Transverse colon (tissue), 4 donors: Measurements from ENCODE around the gene BMP2K. TPM values are rescaled to one million over a fixed set of nuclear protein-coding genes. Genes with fewer than 3 reads are reported as not detected.

Source experiments
- DNase-seq: peaks from one replicate; pipeline ENCODE4 v3.0.0-alpha.2; 2019
- H3K27ac ChIP-seq, 4 donors: fragments of 200-600 bp; sonication (generic); 2 replicates each; pipeline ENCODE4 v1.5.1; 2016 to 2018; ENCODE audit warnings: inconsistent platforms in 4 of 4
- H3K27me3 ChIP-seq: fragments of 200-600 bp; sonication (generic); 2 replicates; pipeline ENCODE4 v1.5.1; 2017; ENCODE audit warnings: inconsistent platforms
- H3K36me3 ChIP-seq, 4 donors: fragments of 200-600 bp; sonication (generic); 2 replicates each; pipeline ENCODE4 v1.5.1; 2017 to 2019; ENCODE audit warnings: inconsistent platforms in 4 of 4
- H3K4me1 ChIP-seq, 4 donors: fragments of 200-600 bp; sonication (generic); 2 replicates each; pipeline ENCODE4 v1.5.1; 2017 to 2020; ENCODE audit warnings: inconsistent platforms in 4 of 4
- H3K4me3 ChIP-seq, 4 donors: fragments of 200-600 bp; sonication (generic); 1 replicate in 1 of 4; 2 replicates in 3 of 4; pipeline versions ENCODE4 v1.5.1 to v1.6.1; 2017 to 2019; ENCODE audit warnings: inconsistent platforms in 4 of 4
- H3K9me3 ChIP-seq, 2 donors: fragments of 200-600 bp; sonication (generic); 2 replicates each; pipeline ENCODE4 v1.5.1; 2017 to 2019; ENCODE audit warnings: inconsistent platforms in 2 of 2
- CTCF ChIP-seq, 5 experiments: fragments of 200-600 bp in 3 of 5; fragments of 450-650 bp in 2 of 5; sonication (generic) in 3 of 5; IDR thresholded peaks; 1 replicate in 2 of 5; 2 replicates in 3 of 5; pipeline ENCODE4 v1.5.1; 2016 to 2017; ENCODE audit warnings: antibody characterized with exemption in 5 of 5, inconsistent platforms in 3 of 5, mild to moderate bottlenecking in 2 of 5, moderate library complexity in 1 of 5
- EP300 ChIP-seq: sonication (generic); formaldehyde crosslinking; IDR thresholded peaks from one replicate; pipeline ENCODE4 v1.6.1; 2017; ENCODE audit warnings: antibody characterized with exemption, low read depth
- POLR2A ChIP-seq: fragments of 450-650 bp; IDR thresholded peaks from one replicate; pipeline ENCODE4 v1.6.1; 2016; ENCODE audit warnings: antibody characterized with exemption, mild to moderate bottlenecking, moderate library complexity
- POLR2AphosphoS5 ChIP-seq, 3 donors: sonication (generic); formaldehyde crosslinking; IDR thresholded peaks; one replicate each; pipeline ENCODE4 v1.6.1; 2016; ENCODE audit warnings: antibody characterized with exemption in 3 of 3
- WGBS, 2 donors: methylation state at CpG; one replicate each; pipeline ENCODE4 v1.1.5; 2018; ENCODE audit warnings: low coverage in 1 of 2; 5-methylcytosine and 5-hydroxymethylcytosine counted together
- in situ Hi-C, 4 donors: fragments of 200-750 bp; cut with MboI; loops; one replicate each; pipeline versions ENCODE4 v1.15.0 to v1.15.1; 2017; ENCODE audit warnings: low sequenced_read_pairs in 3 of 4, low pct_ligation_motif_present in 1 of 4, low pct_unique_long_range_greater_than_20kb in 1 of 4
- intact Hi-C: fragments of 100-400 bp; cut with DNase I; formaldehyde crosslinking; loops from one replicate; pipeline ENCODE4 v1.15.1; 2023; ENCODE audit warnings: low total_unique reads
- total RNA-seq, 4 donors: library from RNA; depleted of rRNA; stranded (reverse); fragments of >200 nt; gene quantifications; one replicate each; pipeline ENCODE4 v1.1.0, GENCODE V29; 2016

BMP2K gene
- total RNA-seq, 4 donors from 2014 or later = 12.3 to 147 (median 71.2) TPM

DNA sequence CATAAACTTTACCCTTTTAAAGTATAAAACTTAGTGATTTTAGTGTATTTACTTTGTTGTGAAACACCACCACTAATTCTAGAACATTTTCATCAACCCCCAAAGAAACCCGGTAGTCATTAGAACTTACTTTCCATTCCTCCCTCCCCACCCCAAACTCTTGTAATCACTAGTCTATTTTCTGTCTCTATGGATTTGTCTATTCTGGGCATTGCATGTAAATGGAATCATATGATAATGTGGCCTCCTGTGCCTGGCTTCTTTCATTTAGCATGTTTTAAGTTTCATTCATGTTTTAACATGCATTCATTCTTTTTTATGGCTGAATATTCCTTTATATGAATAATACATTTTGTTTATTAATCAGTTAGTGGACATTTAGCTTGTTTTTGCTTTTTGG is 27.8 kb downstream of the BMP2K start:
- Histone ChIP-seq H3K4me1 (no peaks in the 10 kb centered on the region), H3K27ac (no peak overlapping the region), H3K4me3 (no peak overlapping the region), H3K27me3 (no peaks in the 10 kb centered on the region), H3K36me3 (no peaks in the 10 kb centered on the region), H3K9me3 (peaks cover 5 to 7% of the 10 kb centered on the region in 2 donors)
- intact Hi-C loops (no loop called here), in situ Hi-C loops (no loop called here)
- 77 to 85% methylated on average over 1 of the region's 1 CpG for WGBS, 2 donors
- TF ChIP-seq EP300 (no peak), POLR2AphosphoS5 (IDR thresholded peaks at IDR 0.05) (no peak), POLR2A (no peak), CTCF (IDR thresholded peaks at IDR 0.05) (no peak)
- no peak for DNase-seq

DNA sequence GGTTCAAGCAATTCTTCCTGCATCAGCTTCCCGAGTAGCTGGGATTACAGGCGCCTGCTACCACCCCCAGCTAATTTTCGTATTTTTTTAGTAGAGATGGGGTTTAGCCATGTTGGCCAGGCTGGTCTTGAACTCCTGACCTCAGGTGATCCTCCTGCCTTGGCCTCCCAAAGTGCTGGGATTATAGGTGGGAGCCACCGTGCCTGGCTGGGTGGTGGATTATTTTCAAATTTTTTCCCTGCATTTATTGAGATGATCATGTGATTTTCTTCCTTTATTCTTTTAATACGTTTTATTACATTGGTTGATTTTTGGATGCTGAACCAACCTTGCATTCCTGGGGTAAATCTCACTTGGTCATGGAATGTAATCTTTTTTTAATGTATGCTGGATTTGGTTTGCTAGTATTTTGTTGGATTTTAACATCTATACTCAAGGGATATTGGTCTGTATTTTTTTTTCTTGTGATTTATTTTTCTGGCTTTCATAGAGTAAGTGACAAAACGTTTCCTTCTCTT is 30.9 kb downstream of the BMP2K start:
- in situ Hi-C loops = no loop called here
- no peaks in the 10 kb centered on the region for H3K36me3 ChIP-seq
- intact Hi-C loops = no loop called here
- H3K27me3 ChIP-seq = no peaks in the 10 kb centered on the region
- peaks cover 5 to 7% of the 10 kb centered on the region in 2 donors for H3K9me3 ChIP-seq
- no peak overlapping the region for H3K4me3 ChIP-seq
- no peak overlapping the region for H3K27ac ChIP-seq
- TF ChIP-seq EP300 = no peak
- 91 to 92% methylated on average over 3 to 6 of the region's 6 CpGs for WGBS, 2 donors
- H3K4me1 ChIP-seq = peaks cover 3 to 25% (median 6%) of the 10 kb centered on the region in 4 donors
- DNase-seq = no peak

DNA sequence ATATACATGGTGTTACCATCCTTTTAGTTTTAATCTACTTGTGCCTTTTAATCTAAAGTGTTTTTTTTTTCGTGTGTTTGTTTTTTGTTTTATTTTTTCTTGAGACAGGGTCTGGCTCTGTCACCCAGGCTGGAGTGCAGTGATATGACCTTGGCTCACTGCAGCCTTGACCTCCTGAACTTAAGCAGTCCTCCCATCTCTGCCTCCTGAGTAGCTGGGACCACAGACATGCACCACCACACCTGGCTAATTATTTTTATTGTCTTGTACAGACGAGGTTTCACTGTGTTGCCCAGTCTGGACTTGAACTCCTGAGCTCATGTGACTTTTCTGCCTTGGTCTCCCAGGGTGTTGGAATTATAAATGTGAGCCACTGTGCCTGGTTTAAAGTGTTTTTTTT is 33.1 kb downstream of the BMP2K start:
- 50 to 66% methylated on average over 1 to 2 of the region's 2 CpGs for WGBS, 2 donors
- Histone ChIP-seq H3K27me3 (no peaks in the 10 kb centered on the region), H3K36me3 (no peaks in the 10 kb centered on the region), H3K4me1 (peaks cover 3 to 25% (median 6%) of the 10 kb centered on the region in 4 donors), H3K9me3 (peaks cover 5 to 7% of the 10 kb centered on the region in 2 donors), H3K4me3 (no peak overlapping the region), H3K27ac (no peak overlapping the region)
- TF ChIP-seq EP300 = no peak
- no peak for TF ChIP-seq CTCF (IDR thresholded peaks at IDR 0.05)
- no peak for TF ChIP-seq POLR2A
- no peak for TF ChIP-seq POLR2AphosphoS5 (IDR thresholded peaks at IDR 0.05)
- in situ Hi-C loops = no loop called here
- DNase-seq = no peak
- intact Hi-C loops = no loop called here

- no peak for DNase-seq
- TF ChIP-seq POLR2A = no peak
- TF ChIP-seq EP300 = no peak
- TF ChIP-seq CTCF (IDR thresholded peaks at IDR 0.05) = no peak
- no peak for TF ChIP-seq POLR2AphosphoS5 (IDR thresholded peaks at IDR 0.05)
- no peaks in the 10 kb centered on the region for H3K27me3 ChIP-seq
- no peak overlapping the region for H3K4me3 ChIP-seq
- no peak overlapping the region for H3K27ac ChIP-seq
- in situ Hi-C loops (no loop called here), intact Hi-C loops (no loop called here)
- 85 to 89% methylated on average over 6 to 7 of the region's 7 CpGs for WGBS, 2 donors
- peaks cover 5 to 7% of the 10 kb centered on the region in 2 donors for H3K9me3 ChIP-seq
- H3K36me3 ChIP-seq = no peaks in the 10 kb centered on the region
- peaks cover 3 to 25% (median 6%) of the 10 kb centered on the region in 4 donors for H3K4me1 ChIP-seq
Measured at GRCh38 chr4:78809928-78810835, 34.0 kb downstream of the BMP2K start.
